GM12891 (cell line): Measurements from ENCODE around the gene ANKMY1.

Source experiments
- POLR2A ChIP-seq: IDR thresholded peaks from 2 replicates; pipeline ENCODE4 v1.6.1; 2011; ENCODE audit warnings: low read depth, low read length, control low read depth
- POLR2AphosphoS5 ChIP-seq: IDR thresholded peaks from 2 replicates; pipeline ENCODE4 v1.6.1; 2011; ENCODE audit warnings: low read depth, low read length, control low read depth

DNA sequence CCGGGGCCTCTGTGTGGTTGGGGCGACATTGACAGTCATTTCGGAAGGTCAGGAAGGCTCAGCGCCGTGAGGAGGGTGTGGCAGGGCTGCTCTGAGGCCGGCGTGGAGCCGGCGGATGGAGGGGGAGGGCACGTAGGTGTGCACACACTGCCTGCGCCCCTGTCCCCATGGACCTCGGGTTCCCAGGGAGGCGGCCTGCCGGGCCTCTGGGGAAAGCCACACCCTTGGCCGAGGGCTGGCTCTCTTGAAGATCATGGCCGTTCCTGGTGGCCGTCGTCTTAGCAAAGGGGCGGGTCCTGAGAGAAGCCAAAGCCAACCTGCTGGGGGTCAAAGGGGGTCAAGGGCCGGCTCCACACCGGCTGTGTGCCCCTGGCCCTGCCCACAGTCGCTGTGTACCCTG, 110.5 kb downstream of the ANKMY1 start:
- TF ChIP-seq POLR2AphosphoS5 (no peak), POLR2A (no peak)
